Activated CD4-positive, CD25-positive, alpha-beta regulatory T cell treated with anti-CD3 and anti-CD28 coated beads, Interleukin-2, amount 50 U/mL, for 16 hours (primary cell): Measurements from ENCODE around the gene RUFY4.
"Not testable (repeated sequence)": the region's sequence is repeated elsewhere in the genome, so short reads cannot be mapped to it uniquely, and the experiment has no call there.

Experiments used
- DNase-seq: peaks from one replicate; pipeline ENCODE4 v3.0.0-alpha.2; 2020; ENCODE audit warnings: low read depth, low spot score

The RUFY4 gene

DNA sequence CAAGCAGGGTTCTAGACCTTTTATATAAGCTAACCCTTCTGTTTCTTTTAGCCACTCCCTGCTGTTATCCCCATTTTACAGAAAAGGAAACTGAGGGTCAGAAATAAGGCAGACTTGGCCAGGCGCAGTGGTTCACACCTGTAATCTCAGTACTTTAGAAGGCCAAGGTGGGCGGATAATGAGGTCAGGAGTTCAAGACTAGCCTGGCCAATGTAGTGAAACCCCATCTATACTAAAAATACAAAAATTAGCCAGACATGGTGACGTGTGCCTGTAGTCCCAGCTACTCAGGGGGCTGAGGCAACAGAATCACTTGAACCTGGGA, 14.3 kb downstream of the RUFY4 start:
- DNase-seq, result no peak

DNA sequence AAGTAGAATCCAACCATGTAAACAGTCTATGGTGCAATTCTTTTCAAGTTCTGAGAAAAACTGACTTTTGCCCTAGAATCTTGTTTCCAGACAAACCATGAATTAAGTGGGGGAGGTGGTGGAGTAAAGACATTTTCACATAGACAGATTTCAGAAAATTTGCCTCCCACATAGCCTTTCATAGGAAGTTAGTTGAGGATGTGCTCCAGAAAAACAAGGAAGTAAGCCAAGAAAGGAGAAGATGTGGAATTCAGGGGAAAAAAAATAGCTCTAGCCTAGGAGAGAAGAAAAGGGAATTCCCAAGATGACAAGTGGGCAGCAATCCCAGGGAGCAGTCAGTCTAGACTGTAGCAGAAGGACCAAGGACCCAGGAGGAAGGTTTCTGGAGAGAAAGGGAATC, 17.4 kb downstream of the RUFY4 start:
- no peak for DNase-seq

DNA sequence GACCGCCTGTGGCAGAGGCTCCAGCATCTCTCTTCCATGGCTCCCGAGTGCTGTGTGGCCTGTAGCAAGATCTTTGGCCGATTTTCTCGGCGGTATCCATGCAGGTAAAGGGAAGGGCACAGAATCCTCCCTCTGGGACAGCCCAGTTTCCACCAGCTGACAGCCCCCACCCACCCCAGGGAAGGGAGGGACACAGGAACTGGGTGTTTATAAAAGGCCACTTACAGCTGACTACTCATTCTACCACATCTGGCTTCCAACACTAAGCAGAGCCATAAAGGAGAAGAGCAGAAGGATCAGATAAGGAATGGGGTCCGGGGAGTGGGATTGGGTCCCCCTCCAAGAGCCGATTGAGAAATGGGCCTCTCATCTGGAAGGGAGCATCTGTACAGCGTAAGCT, 20.2 kb downstream of the RUFY4 start:
- DNase-seq, result no peak

DNA sequence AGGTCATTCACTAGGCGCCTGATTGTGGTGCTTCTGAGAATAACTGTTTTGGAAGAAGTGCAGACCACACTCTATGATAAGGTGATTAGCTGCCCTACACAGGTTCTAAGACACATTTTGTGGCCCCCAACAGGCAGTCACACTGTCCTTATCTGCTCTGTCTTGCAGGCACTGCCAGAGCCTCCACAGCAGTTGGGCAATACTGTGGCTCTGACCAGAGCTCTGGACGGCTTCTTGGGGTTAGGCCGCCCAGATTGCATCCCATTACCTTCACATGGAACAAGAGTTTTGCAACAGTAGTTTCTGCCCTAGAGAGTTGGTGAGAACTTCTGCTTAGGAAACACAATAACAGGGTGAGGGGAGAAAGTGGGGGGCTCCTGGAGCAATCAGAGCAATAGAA, 22.7 kb downstream of the RUFY4 start:
- no peak for DNase-seq

DNA sequence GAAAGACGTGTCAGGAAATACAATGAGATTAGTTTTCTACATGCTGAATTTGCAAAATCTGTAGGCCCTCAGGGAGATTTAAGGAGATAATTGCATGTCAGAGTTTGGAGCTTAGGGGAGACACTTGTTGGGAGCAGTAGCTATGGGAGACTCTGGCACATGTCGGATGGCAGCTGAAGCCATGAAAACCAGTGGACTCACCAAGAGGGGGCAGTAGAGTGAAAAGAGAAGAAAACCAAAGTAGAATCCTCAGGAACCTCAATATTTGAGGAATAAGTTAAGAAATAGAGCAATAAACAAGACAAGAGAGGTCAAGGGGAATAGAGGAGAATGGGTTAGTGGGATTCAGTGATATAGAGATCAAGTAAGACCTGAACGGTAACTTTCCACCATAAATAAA, 24.8 kb downstream of the RUFY4 start:
- no peak for DNase-seq

DNA sequence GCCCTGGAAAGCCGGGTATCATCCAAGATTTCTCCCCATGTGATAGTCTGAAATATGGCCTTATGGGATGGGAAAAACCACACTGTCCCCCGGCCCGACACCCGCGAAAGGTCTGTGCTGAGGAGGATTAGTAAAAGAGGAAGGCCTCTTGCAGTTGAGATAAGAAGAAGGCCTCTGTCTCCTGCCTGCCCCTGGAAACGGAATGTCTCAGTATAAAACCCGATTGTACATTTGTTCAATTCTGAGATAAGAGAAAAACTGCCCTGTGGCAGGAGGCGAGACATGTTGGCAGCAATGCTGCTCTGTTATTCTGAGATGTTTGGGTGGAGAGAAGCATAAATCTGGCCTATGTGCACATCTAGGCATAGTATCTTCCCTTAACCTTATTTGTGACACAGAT, 26.8 kb downstream of the RUFY4 start:
- DNase-seq, result no peak

DNA sequence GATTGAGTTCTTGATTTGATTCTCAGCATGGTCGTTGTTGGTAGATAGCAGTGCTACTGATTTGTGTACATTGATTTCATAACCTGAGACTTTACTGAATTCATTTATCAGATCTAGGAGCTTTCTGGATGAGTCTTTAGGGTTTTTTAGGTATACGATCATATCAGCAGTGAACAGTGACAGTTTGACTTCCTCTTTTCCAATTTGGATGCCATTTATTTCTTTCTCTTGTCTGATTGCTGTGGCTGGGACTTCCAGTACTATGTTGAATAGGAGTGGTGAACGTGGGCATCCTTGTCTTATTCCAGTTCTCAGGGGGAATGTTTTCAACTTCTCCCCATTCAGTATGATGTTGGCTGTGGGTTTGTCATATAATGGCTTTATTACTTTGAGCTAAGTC, 28.9 kb downstream of the RUFY4 start:
- no peak for DNase-seq

DNA sequence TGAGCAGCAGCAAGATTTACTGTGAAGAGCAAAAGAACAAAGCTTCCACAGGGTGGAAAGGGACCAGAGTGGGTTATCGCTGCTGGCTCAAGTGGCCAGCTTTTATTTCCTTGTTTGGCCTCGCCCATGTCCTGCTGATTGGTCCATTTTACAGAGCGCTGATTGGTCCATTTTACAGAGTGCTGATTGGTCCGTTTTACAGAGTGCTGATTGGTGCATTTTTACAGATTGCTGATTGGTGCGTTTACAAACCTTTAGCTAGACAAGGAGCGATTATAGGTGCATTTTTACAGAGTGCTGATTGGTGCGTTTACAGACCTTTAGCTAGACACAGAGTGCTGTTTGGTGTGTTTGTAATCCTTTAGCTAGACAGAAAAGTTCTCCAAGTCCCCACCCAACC, 39.8 kb downstream of the RUFY4 start:
- DNase-seq, result not testable (repeated sequence)

DNA sequence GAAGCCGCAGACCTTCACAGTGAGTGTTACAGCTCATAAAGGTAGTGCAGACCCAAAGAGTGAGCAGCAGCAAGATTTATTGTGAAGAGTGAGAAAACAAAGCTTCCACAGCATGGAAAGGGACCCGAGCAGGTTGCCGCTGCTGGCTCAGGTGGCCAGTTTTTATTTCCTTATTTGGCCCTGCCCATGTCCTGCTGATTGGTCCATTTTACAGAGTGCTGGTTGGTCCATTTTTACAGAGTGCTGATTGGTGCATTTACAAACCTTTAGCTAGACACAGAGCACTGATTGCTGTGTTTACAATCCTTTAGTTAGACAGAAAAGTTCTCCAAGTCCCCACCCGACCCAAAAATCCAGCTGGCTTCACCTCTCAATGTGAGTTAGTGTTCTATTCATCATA, 52.7 kb downstream of the RUFY4 start:
- not testable (repeated sequence) for DNase-seq

DNA sequence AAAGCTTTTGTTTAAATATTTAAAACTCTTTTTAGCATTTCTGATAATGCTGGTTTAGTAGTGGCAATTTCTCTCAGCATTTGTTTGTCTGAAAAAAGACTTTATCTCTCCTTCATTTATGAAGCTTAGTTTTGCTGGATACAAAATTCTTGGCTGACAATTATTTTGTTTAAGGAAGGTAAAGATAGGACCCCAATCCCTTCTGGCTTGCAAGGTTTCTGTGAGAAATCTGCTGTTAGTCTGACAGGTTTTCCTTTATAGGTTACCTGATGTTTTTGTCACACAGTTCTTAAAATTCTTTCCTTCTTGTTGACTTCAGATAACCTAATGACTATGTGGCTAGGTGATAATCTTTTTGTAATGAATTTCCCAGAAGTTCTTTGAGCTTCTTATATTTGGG, 53.2 kb downstream of the RUFY4 start:
- not testable (repeated sequence) for DNase-seq

DNA sequence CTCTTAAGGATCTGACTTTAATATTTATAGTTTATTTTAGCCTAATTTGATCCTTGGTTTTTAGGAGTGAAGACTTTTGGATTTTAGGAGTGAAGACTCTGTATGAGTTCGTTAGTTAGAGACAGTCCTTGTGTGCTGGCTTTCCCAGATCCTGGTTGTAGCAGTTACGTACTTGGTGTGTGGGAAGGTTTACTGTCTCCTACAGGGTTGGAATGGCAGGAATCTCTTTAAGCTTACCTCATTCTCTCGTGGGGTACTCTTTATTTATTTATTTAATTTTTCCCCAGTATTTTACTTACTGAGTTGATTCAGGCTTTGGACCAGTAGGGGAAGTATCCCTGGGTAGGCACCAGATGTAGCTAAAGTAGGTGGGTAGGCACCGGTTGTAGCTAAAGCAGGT, 54.9 kb downstream of the RUFY4 start:
- no peak for DNase-seq

DNA sequence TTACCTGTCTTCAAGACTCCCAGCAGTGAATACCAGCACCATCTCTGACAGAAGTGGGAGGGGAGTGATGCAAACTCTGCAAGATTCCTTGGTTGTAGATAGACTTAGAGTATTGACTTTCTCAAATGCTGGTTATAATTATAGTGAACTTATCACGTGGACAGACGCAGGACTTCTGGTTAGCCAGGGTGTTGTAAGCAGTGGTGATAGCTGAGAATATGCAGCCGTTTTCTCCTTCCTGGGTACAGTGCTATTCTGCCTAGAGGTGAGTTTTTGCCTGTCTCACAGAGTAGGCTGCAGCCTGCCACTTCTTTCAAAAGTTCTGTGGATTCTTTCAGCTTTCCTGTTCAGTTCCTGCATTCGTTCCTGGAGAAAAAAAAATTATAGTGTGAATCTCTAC, 56.0 kb downstream of the RUFY4 start:
- no peak for DNase-seq

DNA sequence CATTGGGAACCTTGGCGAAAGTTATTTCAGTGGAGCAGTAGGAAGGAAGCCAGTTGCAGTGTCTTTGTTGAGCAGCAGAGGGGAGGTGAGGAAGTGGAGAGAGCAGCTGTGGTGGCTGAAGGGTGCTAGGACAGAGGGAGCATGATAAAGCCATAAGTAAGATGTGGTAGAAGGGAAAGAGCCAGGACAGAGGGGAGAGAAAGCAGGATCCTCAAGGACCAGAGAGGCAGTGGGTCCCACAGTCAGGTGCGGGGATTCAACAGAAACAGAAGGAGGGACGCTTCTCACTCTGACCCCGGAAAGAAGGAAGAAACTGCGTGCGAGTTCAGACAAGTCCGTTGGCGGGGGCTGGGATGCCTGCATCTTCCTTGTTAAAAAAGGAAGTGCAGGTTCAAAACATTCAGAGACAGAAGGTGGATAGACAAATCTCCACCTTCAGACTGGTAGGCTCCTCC, 56.6 kb downstream of the RUFY4 start, which contains the start of gene CXCR2:
TSS of gene CXCR2 (plus strand) at position 403 of the 455 bp plus-strand sequence. CDS start 8,774 bp downstream, outside the sequence.
- no peak for DNase-seq

DNA sequence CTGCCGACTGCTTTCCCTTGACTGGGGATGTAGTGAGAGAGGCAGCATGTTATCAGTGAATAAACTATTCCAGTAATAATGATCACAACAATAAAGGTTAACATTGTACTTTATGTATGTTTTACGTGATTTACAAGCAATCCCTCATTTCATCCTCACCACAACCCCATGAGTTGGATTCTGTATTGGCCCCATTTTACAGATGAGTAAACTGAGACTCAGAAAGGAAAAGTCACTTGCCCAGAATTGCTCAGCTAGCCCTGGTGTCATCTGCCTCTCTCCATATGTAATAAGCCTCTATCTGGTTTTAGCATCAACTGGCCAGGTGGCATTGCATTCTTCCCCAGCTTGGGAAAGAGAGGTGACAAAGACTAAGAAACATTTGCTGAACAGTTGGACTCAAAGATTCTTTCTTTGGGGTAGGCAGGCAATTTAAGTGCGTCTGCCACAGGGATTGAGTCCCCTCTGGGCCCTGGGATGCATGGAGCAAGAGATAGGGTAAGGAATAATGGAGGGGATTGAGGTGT, 58.9 kb downstream of the RUFY4 start:
- no peak for DNase-seq

DNA sequence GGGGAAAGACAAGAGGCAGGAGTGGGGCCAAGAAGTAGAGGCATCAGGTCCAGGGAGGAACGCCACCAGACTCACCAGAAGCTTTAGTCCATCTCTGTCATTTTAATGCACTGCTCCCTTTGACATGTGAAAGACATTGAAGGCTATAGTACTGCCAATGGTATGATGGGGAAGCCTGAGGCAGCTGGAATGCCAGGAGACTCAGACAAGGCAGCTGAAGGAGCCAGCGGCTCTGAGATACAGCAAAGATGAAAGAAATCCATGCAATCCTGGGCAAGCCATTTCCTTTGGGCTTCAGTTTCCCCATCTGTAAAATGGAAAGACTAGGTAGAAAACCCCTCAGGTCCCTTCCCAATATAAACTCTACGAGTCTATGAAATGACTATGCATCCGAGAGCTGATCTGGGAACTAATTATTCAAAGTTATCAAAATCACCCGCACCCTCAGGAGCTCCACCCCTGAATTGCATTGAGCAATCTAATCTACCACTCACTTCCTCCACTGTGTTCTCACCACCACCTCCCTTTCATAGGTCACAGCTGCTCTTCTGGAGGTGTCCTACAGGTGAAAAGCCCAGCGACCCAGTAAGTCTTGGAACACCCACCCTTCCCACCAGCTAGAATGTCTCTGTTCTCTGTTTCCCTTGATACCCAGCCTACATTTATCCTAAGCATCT, 59.9 kb downstream of the RUFY4 start:
- DNase-seq, result no peak

DNA sequence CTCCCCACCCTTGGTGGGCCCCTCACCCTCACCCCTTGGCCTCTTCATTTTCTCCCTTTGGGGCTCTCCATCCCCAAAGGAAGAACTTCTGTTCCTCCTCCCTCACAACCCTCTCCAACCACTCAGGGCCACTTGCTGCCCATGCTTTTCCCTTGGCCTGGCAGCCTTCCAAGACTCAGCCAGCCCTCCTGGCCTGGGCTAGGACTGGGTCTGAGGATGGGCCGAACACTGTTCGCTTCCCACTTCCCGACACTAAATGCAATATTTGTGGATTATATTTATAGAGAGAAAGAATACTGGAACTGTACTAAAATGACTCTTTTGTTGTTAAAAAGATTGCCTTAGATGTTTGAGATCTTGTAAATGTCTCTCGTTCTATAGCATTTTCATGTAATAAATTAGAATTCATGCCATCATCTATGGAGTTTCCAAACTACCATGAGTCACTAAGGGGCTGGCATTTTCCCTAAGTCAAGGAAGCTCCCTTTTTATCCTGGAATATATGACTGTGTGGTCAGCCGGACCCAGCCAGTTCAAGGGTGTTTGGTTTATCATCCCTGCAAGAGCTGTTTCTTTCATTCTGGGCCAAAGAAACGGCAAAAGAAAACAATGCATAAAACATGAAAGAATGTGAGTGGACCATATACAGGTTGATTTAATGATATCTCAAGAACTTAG, 60.5 kb downstream of the RUFY4 start:
- DNase-seq, result no peak

DNA sequence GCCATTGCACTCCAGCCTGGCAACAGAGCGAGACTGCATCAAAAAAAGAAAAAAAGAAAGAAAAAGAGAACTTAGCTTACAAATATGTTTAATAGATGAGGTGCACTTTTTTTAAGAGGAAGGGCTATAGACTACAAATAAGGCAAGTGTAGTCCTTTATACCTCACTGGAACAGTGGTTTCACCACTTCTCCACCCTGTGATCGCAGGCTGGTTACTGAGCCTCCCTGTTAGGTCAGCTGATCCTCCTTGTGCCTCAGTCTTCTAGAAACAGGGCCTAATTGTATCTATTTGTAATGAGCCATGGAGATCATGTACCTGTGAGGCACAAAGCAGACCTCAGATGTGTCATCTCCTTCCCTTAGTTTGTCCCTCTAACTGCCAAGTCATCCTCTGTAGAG, 61.3 kb downstream of the RUFY4 start:
- no peak for DNase-seq

DNA sequence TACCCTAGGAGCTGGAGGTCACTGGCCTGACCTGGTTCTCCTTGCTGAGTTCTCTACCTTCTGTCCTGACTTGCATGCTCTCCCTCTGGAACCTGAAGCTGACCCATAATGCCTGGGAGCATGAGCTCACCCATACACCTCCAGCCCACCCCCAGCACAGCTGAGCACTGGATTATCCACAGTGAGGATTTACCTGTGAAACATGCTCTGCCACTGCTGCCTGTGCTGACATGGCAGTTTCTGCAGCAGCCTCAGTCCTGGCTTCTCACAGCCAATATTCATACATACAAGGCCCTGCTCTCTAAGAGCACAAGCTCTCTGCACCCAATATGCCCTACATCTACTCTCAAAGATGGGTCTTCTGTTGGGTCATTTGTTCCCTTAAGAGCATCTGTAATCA, 61.8 kb downstream of the RUFY4 start:
- DNase-seq, result no peak

DNA sequence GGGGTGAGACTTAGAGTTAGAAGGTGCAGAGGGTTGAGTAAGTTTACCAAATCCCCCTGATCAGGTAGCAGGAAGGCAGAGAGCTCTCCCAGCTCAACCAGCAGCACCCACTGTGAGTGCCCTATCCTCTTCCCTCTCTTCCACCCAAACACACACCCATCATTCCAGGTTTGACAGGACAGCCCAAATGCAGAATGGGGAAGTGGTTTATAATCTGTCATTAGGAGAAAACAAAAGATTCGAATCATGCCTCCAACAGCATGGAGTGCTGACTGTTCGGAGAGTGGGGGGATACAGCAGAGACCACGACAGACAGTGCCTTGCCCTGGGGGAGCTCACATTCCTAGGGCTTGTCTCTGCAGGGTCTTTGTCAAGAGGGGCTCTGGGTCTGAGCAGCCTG, 68.5 kb downstream of the RUFY4 start:
- DNase-seq, result no peak

DNA sequence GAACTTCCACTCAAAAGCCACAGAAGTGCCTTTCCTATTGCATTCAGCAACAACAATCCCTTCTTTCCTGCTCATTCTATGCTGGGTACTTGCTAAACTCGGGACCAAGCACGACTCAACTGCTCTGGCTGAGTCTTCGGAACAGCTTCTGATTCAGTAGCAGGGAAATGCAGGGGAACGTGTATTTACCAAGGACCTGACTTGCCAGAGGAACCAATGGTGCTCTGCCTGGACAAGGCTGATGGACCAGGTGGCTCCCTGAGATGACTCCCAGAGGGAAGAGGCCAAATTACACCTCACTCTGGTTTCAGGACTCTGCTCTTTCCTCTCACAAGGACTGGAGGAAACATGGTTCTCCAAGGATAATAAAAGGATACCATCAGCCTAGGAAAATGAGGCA, 69.0 kb downstream of the RUFY4 start:
- no peak for DNase-seq
